Effector CD8-positive, alpha-beta T cell (primary cell): Measurements from ENCODE around the gene FKRP.

Experiments
- DNase-seq: peaks from one replicate; lab custom pipeline; 2025; lab: John Stamatoyannopoulos, UW

Gene FKRP

GRCh38 chr19:46719629-46720502, 26.0 kb upstream of the FKRP start:
- DNase-seq = no peak

GRCh38 chr19:46720503-46721239, 25.2 kb upstream of the FKRP start:
- DNase-seq = no peak

- DNase-seq = no peak
Measured at GRCh38 chr19:46721269-46722003, 24.4 kb upstream of the FKRP start.

GRCh38 chr19:46722004-46722380, 23.9 kb upstream of the FKRP start:
- DNase-seq = no peak

- no peak for DNase-seq
Measured at GRCh38 chr19:46722421-46723022, 23.3 kb upstream of the FKRP start.

- no peak for DNase-seq
Measured at GRCh38 chr19:46723023-46723461, 22.8 kb upstream of the FKRP start.

GRCh38 chr19:46723471-46723870, 22.4 kb upstream of the FKRP start:
- no peak for DNase-seq

GRCh38 chr19:46724468-46724867, 21.4 kb upstream of the FKRP start:
- DNase-seq = no peak

- DNase-seq = no peak
Measured at GRCh38 chr19:46725036-46725820, 20.6 kb upstream of the FKRP start.

- DNase-seq = no peak
Measured at GRCh38 chr19:46725859-46726393, 19.9 kb upstream of the FKRP start.

GRCh38 chr19:46726551-46726950, 19.3 kb upstream of the FKRP start:
- no peak for DNase-seq

- no peak for DNase-seq
Measured at GRCh38 chr19:46726971-46727501, 18.8 kb upstream of the FKRP start.

GRCh38 chr19:46727757-46728156, 18.1 kb upstream of the FKRP start:
- DNase-seq = no peak

GRCh38 chr19:46728208-46728607, 17.6 kb upstream of the FKRP start:
- DNase-seq = no peak

- DNase-seq = peak; percentile 75
Measured at GRCh38 chr19:46728693-46729339, 17.0 kb upstream of the FKRP start.

- DNase-seq = no peak
Measured at GRCh38 chr19:46729696-46730095, 16.2 kb upstream of the FKRP start.

- DNase-seq = no peak
Measured at GRCh38 chr19:46730187-46730586, 15.7 kb upstream of the FKRP start.

- DNase-seq = no peak
Measured at GRCh38 chr19:46730595-46730994, 15.3 kb upstream of the FKRP start.

- no peak for DNase-seq
Measured at GRCh38 chr19:46731007-46731501, 14.8 kb upstream of the FKRP start.

GRCh38 chr19:46731584-46731983, 14.3 kb upstream of the FKRP start:
- DNase-seq = no peak
